Central memory CD8-positive, alpha-beta T cell (primary cell): ENCODE results near the gene POTEB.
"Not testable (repeated sequence)": the region's sequence is repeated elsewhere in the genome, so short reads cannot be mapped to it uniquely, and the experiment has no call there.

Source experiments
- ATAC-seq: fragments of 150-1000 bp; cut with Tn5 transposase; replicated peaks from 2 replicates; pipeline ENCODE4 v1.10.0; 2022; ENCODE audit warnings: mild to moderate bottlenecking, moderate FRiP score, moderate number of reproducible peaks; ENCODE audit not compliant: poor library complexity, severe bottlenecking; ENCODE audit errors: extremely low read depth
- DNase-seq, 2 donors: peaks; one replicate each; pipeline ENCODE4 v3.0.0; 2021; ENCODE audit warnings: low spot score in 2 of 2
- H3K27ac Mint-ChIP-seq: one replicate; pipeline ENCODE4 v1.8.0; 2022; ENCODE audit warnings: low read depth, mild to moderate bottlenecking, moderate library complexity, mixed read lengths
- H3K27me3 Mint-ChIP-seq: one replicate; pipeline ENCODE4 v1.8.0; 2022; ENCODE audit warnings: mixed read lengths
- H3K36me3 Mint-ChIP-seq: one replicate; pipeline ENCODE4 v1.8.0; 2022; ENCODE audit warnings: mild to moderate bottlenecking, moderate library complexity, mixed read lengths; ENCODE audit not compliant: insufficient read depth
- H3K4me1 Mint-ChIP-seq: one replicate; pipeline ENCODE4 v1.8.0; 2022; ENCODE audit warnings: mixed read lengths
- H3K4me3 Mint-ChIP-seq: one replicate; pipeline ENCODE4 v1.8.0; 2022; ENCODE audit warnings: mild to moderate bottlenecking, moderate library complexity, mixed read lengths
- H3K9me3 Mint-ChIP-seq: one replicate; pipeline ENCODE4 v1.8.0; 2022; ENCODE audit warnings: mixed read lengths

The POTEB gene

GRCh38 chr15:21877635-21878034 lies at the start of gene POTEB:
Gene POTEB, minus strand, starts transcription at chr15:21877735. Its CDS starts 489 bp downstream, at chr15:21877246.
- H3K4me3 Mint-ChIP-seq, H3K9me3 Mint-ChIP-seq, H3K27ac Mint-ChIP-seq, DNase-seq, H3K4me1 Mint-ChIP-seq, H3K36me3 Mint-ChIP-seq, H3K27me3 Mint-ChIP-seq, ATAC-seq: not testable (repeated sequence)

- H3K4me3 Mint-ChIP-seq, DNase-seq, H3K36me3 Mint-ChIP-seq, H3K27ac Mint-ChIP-seq, H3K9me3 Mint-ChIP-seq, H3K27me3 Mint-ChIP-seq, H3K4me1 Mint-ChIP-seq, ATAC-seq: not testable (repeated sequence)
These were observed 13.4 kb upstream of the POTEB start for GRCh38 chr15:21890955-21891354.

GRCh38 chr15:21889542-21889941 lies 12.0 kb upstream of the POTEB start:
- not testable (repeated sequence) for H3K36me3 Mint-ChIP-seq, H3K27me3 Mint-ChIP-seq, ATAC-seq, H3K27ac Mint-ChIP-seq, H3K4me3 Mint-ChIP-seq, DNase-seq, H3K9me3 Mint-ChIP-seq, H3K4me1 Mint-ChIP-seq

GRCh38 chr15:21838831-21839230 lies 38.7 kb downstream of the POTEB start:
- not testable (repeated sequence) for H3K4me1 Mint-ChIP-seq, H3K27ac Mint-ChIP-seq, H3K9me3 Mint-ChIP-seq, H3K36me3 Mint-ChIP-seq, H3K27me3 Mint-ChIP-seq, ATAC-seq, H3K4me3 Mint-ChIP-seq, DNase-seq
